HG02885 (cell line): ENCODE data around the gene KIAA1755.

Experiments
- ATAC-seq: cut with Tn5 transposase; IDR thresholded peaks from one replicate; pipeline ENCODE4 v1.9.1; 2021; ENCODE audit warnings: mild to moderate bottlenecking; ENCODE audit not compliant: unreplicated experiment, poor library complexity

KIAA1755 gene

DNA sequence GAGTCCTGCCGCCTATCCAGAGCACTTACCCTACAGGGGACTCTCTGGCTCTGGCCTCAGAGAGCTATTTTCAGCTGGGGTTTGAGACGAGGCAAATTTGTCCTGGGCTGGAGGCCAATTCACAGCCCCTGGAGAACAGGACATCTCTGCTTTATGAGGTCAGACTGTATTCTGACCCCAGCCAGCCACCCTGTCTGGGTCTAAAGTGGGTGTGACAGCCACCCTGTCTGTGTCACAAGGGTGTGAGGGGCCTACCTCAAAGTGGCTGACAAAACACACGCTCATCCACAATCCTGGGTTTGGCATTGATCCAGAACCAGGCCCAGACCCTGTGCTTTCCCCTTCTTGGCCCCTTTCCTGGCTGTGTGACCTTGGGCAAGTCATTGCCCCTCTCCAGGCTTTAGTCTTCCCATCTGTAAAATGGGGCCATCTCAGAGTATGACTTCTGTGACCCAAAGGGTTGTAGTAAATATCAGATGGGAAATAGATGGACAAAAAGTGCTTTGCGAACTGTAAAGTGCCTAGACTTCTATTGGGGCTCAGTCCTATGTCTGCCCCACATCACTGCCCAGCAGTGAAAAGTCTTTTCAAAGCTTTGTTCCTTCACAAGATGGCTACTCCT lies 51.4 kb downstream of the KIAA1755 start:
- no peak for ATAC-seq

DNA sequence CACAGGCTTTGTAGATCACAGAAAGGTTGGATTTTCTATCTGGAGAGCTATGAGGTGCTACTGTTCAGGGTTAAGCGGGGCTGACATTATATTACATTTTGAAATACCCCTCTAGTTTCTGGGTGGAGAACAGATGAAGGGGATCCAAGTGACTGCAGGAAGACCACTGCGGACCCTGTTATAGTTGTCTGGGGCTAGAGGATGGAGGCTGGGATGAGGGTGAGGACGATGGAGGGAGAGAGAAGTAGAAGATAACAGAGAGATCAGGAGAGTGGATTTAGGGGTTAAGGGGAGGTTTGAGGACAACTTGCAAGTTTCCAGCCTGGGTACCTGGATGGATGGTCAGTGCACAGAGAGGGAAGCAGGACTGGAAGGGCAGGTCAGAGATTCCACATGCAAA lies 52.0 kb downstream of the KIAA1755 start:
- ATAC-seq, result no peak

DNA sequence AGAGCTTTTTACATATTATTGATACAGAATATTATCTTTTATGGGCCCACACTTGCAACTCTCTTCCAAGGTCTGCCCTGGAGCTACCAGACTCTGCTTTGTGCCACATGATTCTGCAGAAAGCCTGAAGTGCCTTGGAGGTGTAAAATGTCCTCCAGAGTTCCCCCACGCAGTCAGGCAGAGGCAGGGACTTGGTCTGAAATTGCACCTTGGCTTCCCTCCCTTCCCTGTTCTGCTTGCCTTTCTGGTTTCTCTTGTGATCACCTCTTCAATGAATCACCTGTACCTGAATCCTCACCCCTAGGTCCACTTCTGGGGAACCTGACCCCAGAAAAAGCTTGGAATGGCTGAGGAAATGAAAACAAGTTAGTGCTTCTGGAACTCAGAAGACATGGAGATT lies 52.4 kb downstream of the KIAA1755 start:
- no peak for ATAC-seq

DNA sequence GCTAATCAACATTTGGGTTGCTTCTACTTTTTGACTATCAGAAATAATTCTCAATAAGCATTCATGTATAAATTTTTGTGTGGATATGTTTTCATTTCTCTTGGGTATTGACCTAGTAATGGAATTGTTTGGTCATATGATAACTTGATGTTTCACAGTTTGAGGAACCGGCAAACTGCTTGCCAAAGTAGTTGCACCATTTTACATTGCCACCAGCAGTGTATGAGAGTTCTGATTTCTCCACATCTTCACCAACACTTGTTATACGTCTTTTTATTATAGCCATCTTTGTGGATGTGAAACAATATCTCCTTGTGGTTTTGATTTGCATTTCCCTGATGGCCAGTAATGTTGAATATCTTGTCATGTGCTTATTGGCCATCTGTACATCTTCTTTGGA lies 52.9 kb downstream of the KIAA1755 start:
- no peak for ATAC-seq

DNA sequence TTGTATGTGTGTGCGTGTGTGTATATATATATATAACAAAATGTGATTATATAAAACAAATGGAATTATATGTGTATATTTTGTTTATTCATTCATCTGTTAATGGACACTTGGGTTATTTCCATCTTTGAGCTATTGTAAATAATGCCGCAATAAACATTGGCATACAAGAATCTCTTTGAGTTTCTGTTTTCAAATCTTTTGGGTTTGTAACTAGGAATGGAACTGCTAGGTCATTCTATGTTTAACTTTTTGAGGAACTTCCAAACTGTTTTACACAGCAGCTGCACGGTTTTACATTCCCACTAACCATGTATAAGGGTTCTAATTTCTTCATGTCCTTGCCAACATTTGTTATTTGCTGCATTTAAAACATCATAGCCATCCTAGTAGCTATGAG lies 55.5 kb downstream of the KIAA1755 start:
- ATAC-seq, result no peak

DNA sequence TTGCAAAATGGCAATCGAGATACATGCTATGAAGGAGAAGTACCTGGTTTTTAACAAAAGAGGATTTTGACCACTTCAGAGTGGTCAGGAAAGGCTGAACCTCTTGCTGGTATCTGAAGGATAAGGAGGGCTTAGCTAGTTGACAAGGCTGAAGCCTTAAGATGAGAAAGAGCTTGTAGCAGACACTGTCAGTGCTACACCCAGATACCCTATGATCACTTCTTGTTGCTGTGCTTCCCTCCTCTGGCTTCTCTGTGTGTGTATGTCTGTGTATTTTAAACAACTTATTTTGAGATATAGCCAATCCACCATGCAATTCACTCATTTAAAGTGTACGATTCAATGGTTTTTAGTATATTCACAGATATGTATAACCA lies 56.6 kb downstream of the KIAA1755 start:
- ATAC-seq, result no peak

DNA sequence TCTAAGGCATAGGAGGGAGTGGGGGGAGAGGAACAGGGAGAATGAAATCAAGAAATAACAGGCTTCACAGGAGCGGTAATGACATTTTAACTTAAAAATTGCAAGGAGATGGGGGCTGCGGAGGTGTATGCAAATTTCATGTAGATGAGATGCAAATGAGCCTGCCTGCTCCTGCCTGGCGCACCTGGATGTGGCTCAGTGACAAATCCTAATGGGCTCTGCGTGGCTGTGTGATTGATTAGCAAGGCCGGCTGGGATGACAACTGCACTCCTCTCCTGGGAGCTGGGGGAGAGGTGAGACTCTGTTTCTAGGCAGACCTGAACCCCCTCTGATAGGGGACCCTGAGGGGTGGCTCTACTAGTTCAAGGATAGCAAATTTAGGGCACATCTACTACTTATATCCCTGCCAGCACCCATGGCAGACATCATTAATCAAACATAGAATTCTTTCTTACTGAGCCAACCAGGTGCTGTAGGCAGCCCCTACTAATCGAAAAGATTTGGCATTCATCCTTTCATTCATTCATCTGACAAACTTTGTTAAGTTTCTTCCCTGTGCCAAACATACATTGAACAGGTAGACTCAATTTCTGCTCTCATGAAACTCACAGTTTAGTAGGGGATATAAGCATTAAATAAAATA lies 57.1 kb downstream of the KIAA1755 start:
- no peak for ATAC-seq

DNA sequence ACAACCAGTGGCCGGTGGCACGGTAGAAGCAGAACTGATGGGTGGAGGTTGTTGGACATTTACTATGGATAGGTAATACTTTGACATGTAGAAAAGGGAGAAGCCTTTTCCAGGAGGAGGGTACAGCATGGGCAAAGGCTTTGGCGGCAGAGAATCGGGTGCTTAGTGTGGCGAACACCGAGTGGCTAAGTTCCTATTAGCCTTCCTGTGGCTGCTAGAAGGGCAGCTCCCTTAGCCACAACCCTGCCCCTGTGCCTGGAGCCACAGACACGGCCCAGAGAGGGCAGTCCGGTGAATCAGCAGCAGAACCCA lies 57.6 kb downstream of the KIAA1755 start:
- ATAC-seq, result no peak

DNA sequence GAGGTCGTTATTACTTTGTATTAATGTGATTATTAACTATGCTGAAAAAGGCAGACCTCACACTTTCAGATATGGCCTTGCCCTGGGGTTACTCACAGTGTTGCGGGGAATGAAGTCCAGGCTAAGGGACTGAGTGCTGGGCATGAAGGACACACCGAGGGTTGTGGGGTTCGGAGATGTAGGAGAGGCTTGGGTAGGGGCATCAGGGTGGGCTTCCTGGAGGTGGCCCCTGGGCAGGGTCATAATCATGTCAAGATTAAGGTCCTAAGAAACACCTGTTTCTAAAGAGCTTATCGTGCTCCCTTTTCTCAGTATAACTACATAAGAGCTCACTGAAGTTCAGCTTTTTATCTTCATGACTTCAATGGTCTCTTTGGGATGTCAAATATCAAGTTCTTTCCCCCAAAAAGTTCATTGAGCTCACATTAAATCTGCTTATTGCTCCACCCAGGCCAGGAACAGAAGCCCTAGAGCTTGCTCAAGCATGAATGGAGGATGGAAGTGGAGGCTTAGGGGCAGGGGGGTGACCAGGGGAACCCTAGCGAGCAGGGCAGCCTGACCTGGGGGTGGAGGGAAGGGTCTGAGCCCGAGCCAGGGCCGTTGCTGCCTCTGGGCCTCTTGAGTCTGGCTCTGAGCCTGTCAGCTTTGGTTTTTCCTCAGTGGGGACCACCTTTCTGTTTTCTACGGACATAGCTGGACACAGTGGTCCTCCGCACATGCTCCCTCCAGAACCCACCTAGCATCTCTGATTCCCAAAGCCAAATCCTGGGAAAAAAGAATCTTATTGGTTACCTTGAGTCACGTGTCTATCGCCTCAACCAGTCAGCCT lies 58.2 kb downstream of the KIAA1755 start:
- ATAC-seq, result no peak

DNA sequence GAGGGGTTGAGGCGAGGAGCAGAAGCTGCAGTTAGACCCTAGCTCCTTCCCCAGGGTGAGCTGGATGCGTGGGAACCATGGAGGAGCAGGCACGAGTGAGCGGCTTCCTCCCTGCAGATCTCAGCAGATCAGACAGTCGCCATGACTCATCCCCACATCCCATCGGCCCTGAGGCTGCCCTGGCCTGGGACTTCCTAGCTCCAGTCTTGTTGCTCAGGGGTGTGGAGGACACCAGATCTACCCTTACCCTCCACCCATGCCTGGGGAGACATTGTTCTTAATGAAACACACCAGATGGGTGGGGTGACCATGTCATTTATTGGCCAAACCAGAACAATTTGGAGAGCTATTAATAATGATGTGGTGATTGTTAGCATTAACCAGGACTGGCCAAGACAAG lies 59.2 kb downstream of the KIAA1755 start:
- ATAC-seq, result no peak

DNA sequence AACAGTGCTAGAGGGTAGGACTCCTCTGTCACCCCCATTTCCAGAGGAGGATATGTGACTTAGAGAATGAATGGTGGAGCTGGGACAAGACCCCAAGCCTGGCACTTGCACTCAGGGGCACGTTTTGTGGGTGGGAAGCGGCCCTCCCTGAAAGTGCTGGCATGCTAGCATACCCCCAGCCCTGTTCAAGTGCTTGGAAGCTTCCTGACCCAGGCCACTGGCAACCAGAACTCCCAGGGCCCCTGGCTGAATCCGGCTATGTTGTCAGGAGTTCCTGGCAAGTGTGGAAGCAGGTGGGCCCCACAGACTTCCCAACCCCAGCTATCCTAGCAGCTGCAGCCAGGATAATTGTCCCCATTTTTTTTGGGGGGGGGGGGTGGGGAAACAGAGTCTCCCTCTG lies 59.9 kb downstream of the KIAA1755 start:
- ATAC-seq, result no peak

DNA sequence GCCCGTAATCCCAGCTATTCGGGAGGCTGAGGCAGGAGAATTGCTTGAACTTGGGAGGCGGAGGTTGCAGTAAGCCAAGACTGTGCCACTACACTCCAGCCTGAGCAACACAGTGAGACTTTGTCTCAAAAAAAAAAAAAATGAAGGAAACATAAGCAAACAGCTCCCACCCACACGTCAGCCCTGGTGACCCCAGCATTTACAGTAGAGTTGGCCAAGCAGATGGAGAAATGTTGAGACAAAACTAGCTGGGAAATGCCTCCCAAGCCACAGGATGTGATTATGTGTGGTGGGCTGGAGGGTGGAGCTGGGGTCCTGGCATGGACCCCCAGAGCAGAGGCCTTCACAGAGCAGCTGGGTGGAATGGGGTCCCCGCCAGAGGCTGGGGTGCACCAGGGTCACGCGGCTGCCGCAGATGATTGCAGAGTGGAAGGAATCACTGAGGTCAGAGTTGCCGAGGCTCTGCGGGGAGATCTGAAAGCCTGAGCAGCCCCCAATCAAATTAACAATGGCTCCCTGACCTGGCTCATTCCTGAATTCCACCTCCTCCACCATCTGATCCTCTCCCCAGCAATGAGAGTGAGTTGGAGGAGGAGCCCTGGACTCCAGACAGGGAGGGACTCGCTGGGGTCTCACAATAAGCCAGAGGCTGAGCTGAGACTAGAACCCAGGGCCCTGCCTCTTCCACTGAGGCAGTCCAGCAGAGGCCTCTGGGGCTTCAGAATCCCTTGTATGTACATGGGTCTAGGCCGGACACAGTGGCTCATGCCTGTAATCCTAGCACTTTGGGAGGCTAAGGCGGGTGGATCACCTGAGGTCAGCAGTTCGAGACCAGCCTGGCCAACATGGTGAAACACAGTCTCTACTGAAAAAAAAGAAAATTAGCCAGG lies 60.8 kb downstream of the KIAA1755 start:
- no peak for ATAC-seq

DNA sequence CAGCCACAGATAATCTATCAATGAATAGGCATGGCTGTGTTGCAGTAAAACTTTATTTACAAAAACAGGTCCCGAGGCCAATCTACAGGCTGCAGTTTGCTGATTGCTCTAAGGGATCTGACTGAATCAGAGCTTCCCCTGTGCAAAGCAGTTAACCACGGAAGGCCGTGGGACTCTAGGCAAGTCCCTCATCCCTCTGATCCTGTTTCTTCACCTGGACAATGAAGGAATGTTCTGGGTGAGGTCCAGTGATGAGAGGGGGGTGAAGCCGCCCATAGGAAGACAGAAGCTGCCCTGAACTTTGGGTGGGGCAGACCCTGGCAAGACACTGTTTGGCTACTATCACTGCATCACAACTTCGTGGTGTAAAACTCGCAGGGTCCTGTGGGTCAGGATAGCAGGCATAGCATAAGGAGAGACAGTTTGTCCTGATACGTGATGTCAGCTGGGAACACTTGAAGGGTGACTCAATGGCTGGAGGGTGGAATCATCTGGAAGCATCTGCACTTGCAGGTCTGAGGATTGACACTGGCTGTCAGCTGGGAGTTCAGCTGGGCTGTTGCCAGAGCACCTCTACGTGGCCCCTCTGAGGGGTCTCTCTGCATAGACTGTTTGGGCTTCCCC lies 62.2 kb downstream of the KIAA1755 start:
- no peak for ATAC-seq

DNA sequence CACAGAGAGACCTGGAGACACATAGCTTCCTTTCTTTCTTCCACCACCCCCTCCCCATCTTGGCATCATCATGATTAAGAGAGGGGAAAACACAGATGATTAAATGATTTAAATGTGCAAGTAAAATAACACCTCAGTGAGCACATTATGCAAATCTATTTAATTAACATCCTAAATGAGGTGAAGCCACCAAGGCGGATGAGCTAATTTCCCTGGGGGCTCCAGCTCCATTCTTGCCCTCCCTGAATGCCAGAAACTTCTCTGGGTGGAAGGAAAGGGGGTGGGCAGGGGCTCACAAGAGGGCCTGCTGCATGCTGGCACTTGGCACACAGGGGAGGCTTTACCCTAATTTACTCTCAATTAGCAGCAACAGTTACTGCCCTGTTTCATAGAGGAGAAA lies 62.9 kb downstream of the KIAA1755 start:
- ATAC-seq, result no peak

DNA sequence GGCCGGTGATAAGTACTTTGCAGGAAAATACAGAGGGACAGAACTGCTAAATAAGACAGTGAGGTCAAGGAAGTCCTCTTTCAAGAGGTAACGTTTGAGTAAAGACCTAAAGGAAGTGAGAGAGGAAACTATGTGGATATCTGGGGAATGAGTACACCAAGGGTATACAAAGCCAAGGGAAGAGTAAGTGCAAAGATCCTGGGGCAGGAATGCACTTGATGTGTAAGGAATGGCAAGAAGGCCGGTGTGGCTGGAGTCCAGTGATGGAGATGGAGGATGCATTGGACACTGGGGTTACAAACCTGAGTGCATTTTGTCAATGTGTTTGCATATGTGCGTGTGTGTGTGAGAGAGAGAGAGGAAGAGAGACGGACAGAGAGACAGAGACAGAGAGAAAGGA lies 63.3 kb downstream of the KIAA1755 start:
- no peak for ATAC-seq

DNA sequence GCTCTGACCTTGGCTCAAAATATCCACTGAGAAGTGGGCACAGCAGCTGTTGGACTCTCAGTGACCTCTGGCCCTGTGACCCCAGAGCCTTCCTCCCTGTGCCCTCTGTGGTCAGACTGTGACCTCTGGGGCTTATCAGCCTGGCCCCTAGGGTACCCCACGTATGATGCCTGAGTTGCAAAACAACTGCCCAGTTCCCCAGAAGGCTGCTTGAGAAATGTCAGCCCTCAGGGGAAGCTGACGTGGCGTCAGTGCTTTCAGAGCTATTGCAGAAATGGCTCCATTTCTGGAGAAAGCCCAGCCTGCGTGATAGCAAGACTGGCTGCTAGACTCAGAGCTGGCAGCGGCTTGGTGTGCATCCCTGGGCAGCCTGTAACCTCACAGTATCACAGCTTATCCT lies 63.9 kb downstream of the KIAA1755 start:
- ATAC-seq, result no peak

DNA sequence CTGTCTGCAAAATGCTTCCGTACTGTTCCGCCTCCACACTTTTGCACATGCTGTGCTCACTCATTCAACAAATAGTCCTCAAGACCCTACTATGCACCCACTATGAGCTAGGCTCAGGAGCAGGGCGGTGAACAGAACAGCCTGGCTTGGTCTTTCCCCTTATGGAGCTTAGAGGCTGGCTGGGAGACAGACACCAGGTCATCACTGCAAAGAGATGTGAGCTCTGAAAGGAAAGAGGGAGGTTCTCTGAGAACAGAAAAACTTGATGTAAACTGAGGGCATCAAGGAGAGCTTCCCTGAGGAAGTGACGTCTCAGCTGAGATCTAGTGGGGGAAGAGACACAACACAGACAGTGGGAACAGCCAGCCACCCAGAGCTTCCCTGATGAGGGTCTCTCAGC lies 64.5 kb downstream of the KIAA1755 start:
- ATAC-seq, result no peak

DNA sequence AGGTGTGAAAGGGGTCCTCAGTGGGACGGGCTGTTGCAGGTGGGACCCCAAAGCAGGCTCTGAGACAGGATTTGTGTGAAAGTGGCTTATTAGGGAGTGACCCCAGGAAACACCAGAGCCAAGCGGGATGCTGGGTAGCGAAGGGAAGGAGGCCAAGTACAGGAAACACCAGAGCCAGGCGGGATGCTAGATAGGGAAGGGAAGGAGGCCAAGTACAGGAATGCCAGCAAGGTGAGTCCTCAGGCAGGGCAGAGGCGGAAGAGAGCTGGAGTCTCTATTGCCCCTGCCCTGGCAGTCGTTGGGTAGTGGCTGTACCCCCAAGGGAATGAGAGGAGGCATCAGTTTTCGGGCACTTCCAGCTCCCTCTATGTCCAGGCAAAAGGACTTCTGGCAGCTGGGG lies 65.0 kb downstream of the KIAA1755 start:
- no peak for ATAC-seq

DNA sequence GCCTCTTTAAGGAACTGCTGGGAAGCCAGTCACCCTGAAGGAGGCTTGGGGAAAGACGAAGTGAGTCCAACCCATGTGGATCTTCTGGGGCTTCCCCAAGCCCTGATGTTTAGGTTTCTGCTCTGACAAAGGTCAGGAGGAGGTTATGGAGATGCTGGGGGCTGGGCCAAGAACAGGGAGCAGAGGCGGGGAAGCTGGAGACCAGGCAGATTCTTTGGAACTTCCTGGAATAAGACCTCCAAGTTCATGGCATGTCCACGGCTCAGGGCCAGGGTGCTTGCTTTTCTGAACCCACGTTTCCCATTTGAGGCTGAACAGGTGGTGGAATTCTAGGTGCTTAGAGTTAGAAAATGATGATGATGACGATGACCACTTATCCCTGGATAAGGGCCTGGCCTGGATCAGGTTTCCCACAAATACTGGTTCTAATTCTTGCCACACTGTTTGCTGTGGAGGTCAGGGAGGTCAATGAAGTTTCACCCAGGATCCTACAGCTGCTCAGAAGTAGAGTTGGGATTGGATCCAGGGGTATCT lies 65.5 kb downstream of the KIAA1755 start:
- no peak for ATAC-seq

DNA sequence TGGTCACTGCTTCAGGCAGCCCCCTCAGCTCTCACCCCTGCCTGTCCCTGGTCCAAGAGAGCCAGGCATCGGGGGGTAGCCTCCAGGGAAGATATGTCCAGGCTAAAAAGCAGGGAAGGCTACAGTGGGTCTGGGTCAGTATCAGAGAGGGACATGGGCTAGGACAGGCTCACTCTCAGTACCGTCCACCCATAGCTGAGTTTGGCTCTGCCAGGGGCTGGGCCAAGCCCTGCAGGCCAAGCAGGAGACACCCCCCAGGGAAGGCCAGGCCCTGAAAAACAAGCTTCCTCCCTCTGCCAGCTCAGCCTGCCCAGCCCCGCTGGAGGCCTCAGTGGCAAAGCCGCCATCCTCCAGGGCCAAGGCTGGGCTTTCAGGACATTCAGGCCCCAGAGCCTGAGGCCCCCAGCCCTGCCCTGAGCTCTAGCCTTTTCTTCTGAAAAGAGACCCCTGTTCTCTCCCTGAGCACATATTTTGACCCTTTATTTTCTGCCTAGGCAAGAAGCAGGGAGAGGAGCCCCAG lies 66.9 kb downstream of the KIAA1755 start:
- ATAC-seq, result no peak
